Measurements from ENCODE around the gene CISD1. TPM values are rescaled to one million over a fixed set of nuclear protein-coding genes. Genes with fewer than 3 reads are reported as not detected.

CISD1 gene
- total RNA-seq, 1 donor from 2014 or later, result 18.0 TPM

- H3K4me3 ChIP-seq, result no peak overlapping the region
- H3K9me3 ChIP-seq, result no peaks in the 10 kb centered on the region
- H3K27ac ChIP-seq, result no peak overlapping the region
- H3K4me1 ChIP-seq, result no peaks in the 10 kb centered on the region
- intact Hi-C loops (cut with DNase I), result no loop called here
- H3K27me3 ChIP-seq, result no peaks in the 10 kb centered on the region
- no peak for DNase-seq (ENCODE audit: low spot score in 2 of 2)
- TF ChIP-seq CTCF (IDR thresholded peaks at IDR 0.05), result no peak
- H3K36me3 ChIP-seq, result peaks cover 0 to 13% of the 10 kb centered on the region in 2 donors
Observed at GRCh38 chr10:58278962-58279307, 10.0 kb downstream of the CISD1 start.

GRCh38 chr10:58280477-58280876 is 11.5 kb downstream of the CISD1 start:
- Histone ChIP-seq H3K9me3 (no peaks in the 10 kb centered on the region), H3K27me3 (no peaks in the 10 kb centered on the region), H3K27ac (no peak overlapping the region), H3K36me3 (peaks cover 0 to 13% of the 10 kb centered on the region in 2 donors), H3K4me3 (no peak overlapping the region), H3K4me1 (no peaks in the 10 kb centered on the region)
- intact Hi-C loops (cut with DNase I), result no loop called here
- no peak for TF ChIP-seq CTCF (IDR thresholded peaks at IDR 0.05)
- DNase-seq (ENCODE audit: low spot score in 2 of 2), result no peak

GRCh38 chr10:58281092-58281752 is 12.3 kb downstream of the CISD1 start:
- H3K9me3 ChIP-seq, result no peaks in the 10 kb centered on the region
- H3K27me3 ChIP-seq, result no peaks in the 10 kb centered on the region
- intact Hi-C loops (cut with DNase I), result no loop called here
- no peaks in the 10 kb centered on the region for H3K4me1 ChIP-seq
- peaks cover 0 to 13% of the 10 kb centered on the region in 2 donors for H3K36me3 ChIP-seq
- H3K27ac ChIP-seq, result no peak overlapping the region
- no peak for DNase-seq (ENCODE audit: low spot score in 2 of 2)
- TF ChIP-seq CTCF (IDR thresholded peaks at IDR 0.05), result no peak
- H3K4me3 ChIP-seq, result no peak overlapping the region

- Histone ChIP-seq H3K27ac (no peak overlapping the region), H3K4me3 (no peak overlapping the region), H3K27me3 (no peaks in the 10 kb centered on the region), H3K4me1 (no peaks in the 10 kb centered on the region), H3K9me3 (no peaks in the 10 kb centered on the region), H3K36me3 (peaks cover 0 to 9% of the 10 kb centered on the region in 2 donors)
- no peak for DNase-seq (ENCODE audit: low spot score in 2 of 2)
- no peak for TF ChIP-seq CTCF (IDR thresholded peaks at IDR 0.05)
- intact Hi-C loops (cut with DNase I), result no loop called here
Observed at GRCh38 chr10:58282615-58283014, 13.7 kb downstream of the CISD1 start.

- Histone ChIP-seq H3K36me3 (no peaks in the 10 kb centered on the region), H3K27me3 (no peaks in the 10 kb centered on the region), H3K4me1 (no peaks in the 10 kb centered on the region), H3K27ac (no peak overlapping the region), H3K4me3 (no peak overlapping the region), H3K9me3 (no peaks in the 10 kb centered on the region)
- intact Hi-C loops (cut with DNase I), result loop anchor here (1.0 kb wide), 1 partner anchor 114 kb away; no protein-coding TSS in a partner anchor
- DNase-seq (ENCODE audit: low spot score in 2 of 2), result no peak
- TF ChIP-seq CTCF (IDR thresholded peaks at IDR 0.05), result peak; percentile 58 to 81 (median 76)
Observed at GRCh38 chr10:58291538-58292174, 22.7 kb downstream of the CISD1 start.

Data from ascending aorta (tissue), 2 donors.